GM18868 (cell line): Measurements from ENCODE around the gene SCRN1.
"Not testable (repeated sequence)": the region's sequence is repeated elsewhere in the genome, so short reads cannot be mapped to it uniquely, and the experiment has no call there.

Experiments used
- ATAC-seq: cut with Tn5 transposase; IDR thresholded peaks from one replicate; pipeline ENCODE4 v1.9.1; 2021; ENCODE audit warnings: mild to moderate bottlenecking, moderate library complexity; ENCODE audit not compliant: unreplicated experiment

SCRN1 gene

GRCh38 chr7:29893351-29893965, 96.1 kb downstream of the SCRN1 start:
- ATAC-seq: no peak

- no peak for ATAC-seq
Measured at GRCh38 chr7:29892231-29892630, 97.4 kb downstream of the SCRN1 start.

GRCh38 chr7:29891766-29892165, 97.8 kb downstream of the SCRN1 start:
- ATAC-seq: no peak

GRCh38 chr7:29890786-29891185, 98.8 kb downstream of the SCRN1 start:
- ATAC-seq: not testable (repeated sequence)

- ATAC-seq: no peak
Measured at GRCh38 chr7:29890251-29890650, 99.3 kb downstream of the SCRN1 start.

GRCh38 chr7:29889288-29889687, 100.3 kb downstream of the SCRN1 start:
- ATAC-seq: no peak

GRCh38 chr7:29888006-29888405, 101.6 kb downstream of the SCRN1 start:
- ATAC-seq: no peak

GRCh38 chr7:29886827-29887226, 102.8 kb downstream of the SCRN1 start:
- ATAC-seq: no peak

- no peak for ATAC-seq
Measured at GRCh38 chr7:29885626-29886025, 104.0 kb downstream of the SCRN1 start.

- no peak for ATAC-seq
Measured at GRCh38 chr7:29884399-29885272, 105.0 kb downstream of the SCRN1 start.

GRCh38 chr7:29883462-29884398, 105.9 kb downstream of the SCRN1 start:
- no peak for ATAC-seq

- no peak for ATAC-seq
Measured at GRCh38 chr7:29882481-29882880, 107.1 kb downstream of the SCRN1 start.

GRCh38 chr7:29881724-29882123, 107.9 kb downstream of the SCRN1 start:
- no peak for ATAC-seq

- ATAC-seq: no peak
Measured at GRCh38 chr7:29879609-29880008, 110.0 kb downstream of the SCRN1 start.

GRCh38 chr7:29878081-29878688, 111.4 kb downstream of the SCRN1 start:
- ATAC-seq: no peak

GRCh38 chr7:29877196-29877595, 112.4 kb downstream of the SCRN1 start:
- no peak for ATAC-seq

- ATAC-seq: no peak
Measured at GRCh38 chr7:29875741-29876140, 113.9 kb downstream of the SCRN1 start.

GRCh38 chr7:29873644-29874294, 115.8 kb downstream of the SCRN1 start:
- no peak for ATAC-seq

- no peak for ATAC-seq
Measured at GRCh38 chr7:29871787-29872398, 117.7 kb downstream of the SCRN1 start.
